Subcutaneous abdominal adipose tissue (tissue), 5 donors: ENCODE measurements around the gene SORBS2.

Experiments used
- H3K27ac ChIP-seq: one replicate; pipeline ENCODE4 v1.7.0; 2013; ENCODE audit warnings: low read depth, mild to moderate bottlenecking, inconsistent platforms, low read length, moderate library complexity
- H3K27me3 ChIP-seq, 5 donors: one replicate each; pipeline ENCODE4 v1.7.0; 2013; ENCODE audit warnings: low read length in 5 of 5, inconsistent platforms in 1 of 5; ENCODE audit not compliant: control insufficient read depth in 5 of 5, insufficient read depth in 4 of 5
- H3K36me3 ChIP-seq, 5 donors: one replicate each; pipeline ENCODE4 v1.7.0; 2013; ENCODE audit warnings: low read length in 5 of 5; ENCODE audit not compliant: control insufficient read depth in 5 of 5, insufficient read depth in 5 of 5
- H3K4me1 ChIP-seq, 5 donors: one replicate each; pipeline ENCODE4 v1.7.0; 2013; ENCODE audit warnings: low read length in 5 of 5, mild to moderate bottlenecking in 3 of 5, moderate library complexity in 1 of 5; ENCODE audit not compliant: control insufficient read depth in 5 of 5, insufficient read depth in 5 of 5
- H3K4me3 ChIP-seq, 5 donors: one replicate each; pipeline ENCODE4 v1.7.0; 2013; ENCODE audit warnings: low read length in 5 of 5, low read depth in 1 of 5
- H3K9ac ChIP-seq, 5 donors: one replicate each; pipeline ENCODE4 v1.7.0; 2013; ENCODE audit warnings: low read length in 5 of 5, mild to moderate bottlenecking in 4 of 5, moderate library complexity in 3 of 5
- H3K9me3 ChIP-seq, 5 donors: one replicate each; pipeline ENCODE4 v1.7.0; 2013; ENCODE audit warnings: low read length in 5 of 5; ENCODE audit not compliant: control insufficient read depth in 5 of 5
- donor health status: healthy.
- donor health status: healthy.
- donor health status: healthy.
- donor health status: healthy.
- donor health status: healthy.

Gene SORBS2

DNA sequence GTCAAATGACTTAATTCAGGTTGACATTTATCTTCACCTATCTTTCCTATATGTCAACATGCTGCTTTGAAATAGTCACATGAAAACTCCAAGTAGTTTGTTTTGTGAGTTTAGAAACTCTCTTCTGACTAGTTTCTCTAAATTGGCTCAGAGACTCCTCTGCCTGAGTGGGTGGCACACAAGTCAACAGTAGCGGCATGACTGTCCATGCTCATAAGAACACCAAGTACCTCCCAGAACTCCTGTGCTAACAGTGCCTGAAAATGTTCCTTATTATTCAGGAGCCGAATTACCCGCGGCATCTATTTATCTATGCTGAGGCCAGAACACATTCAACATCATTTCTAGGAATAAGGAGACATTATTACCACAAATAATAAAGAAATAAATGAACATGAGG lies 116.3 kb downstream of the SORBS2 start:
- Histone ChIP-seq H3K9me3 (no peaks in the 10 kb centered on the region), H3K4me1 (no peaks in the 10 kb centered on the region), H3K27me3 (no peaks in the 10 kb centered on the region), H3K36me3 (no peaks in the 10 kb centered on the region), H3K27ac (no peak overlapping the region), H3K4me3 (no peak overlapping the region), H3K9ac (no peak overlapping the region)

DNA sequence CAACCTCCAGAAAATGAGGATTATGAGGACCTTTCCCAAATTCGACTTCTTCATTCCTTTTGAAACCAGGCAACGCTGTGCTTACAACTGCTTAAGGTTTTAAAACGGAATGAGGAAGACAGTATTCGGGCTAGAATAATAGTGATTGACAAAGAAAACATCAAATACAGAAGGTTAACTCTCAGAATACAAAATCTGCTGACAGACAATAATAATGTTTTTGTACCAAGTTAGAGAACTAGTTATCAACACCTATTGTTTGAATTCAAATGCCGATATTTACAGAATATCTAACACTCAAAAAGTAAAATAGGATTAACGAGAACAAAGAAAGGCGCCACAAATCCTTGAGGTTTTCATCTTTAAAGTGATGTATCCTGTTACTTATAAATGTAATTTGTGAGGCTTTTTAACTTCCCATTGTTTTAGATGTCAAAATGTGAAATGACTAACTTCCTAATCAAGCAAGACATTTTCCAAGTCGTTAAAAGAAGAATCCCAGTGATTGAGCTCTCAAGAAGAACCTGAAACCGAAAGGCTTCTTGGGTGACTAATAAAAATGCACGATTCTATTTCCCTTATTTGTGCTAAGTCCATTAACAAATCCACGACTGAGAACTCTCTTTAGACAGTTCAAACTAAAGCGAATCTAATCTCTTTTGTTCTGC lies 118.3 kb downstream of the SORBS2 start:
- Histone ChIP-seq H3K9me3 (no peaks in the 10 kb centered on the region), H3K27ac (no peak overlapping the region), H3K4me1 (no peaks in the 10 kb centered on the region), H3K27me3 (no peaks in the 10 kb centered on the region), H3K4me3 (peak overlapping the region in 2 of 5 donors; percentile 12 to 30), H3K9ac (peak overlapping the region in 1 of 5 donors; percentile 6), H3K36me3 (no peaks in the 10 kb centered on the region)

DNA sequence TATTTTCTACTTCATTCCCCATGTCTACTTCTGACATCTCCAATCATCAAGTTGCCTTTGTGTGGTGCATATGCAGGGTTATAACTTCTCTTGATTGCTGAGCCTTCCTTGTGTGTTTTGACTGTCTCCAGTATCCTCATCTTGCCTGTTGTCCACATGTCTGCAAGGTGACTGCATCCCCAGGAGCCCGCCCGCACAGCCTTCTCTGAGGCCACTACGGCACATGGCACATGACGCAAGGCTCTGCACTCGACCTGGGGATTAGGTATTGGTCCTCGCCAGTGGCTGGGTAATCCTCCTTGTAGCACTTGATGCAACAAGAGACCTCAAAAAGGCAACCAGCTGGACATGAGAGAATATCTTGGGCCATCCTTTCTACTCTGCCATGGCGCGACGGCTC lies 122.6 kb downstream of the SORBS2 start:
- no peaks in the 10 kb centered on the region for H3K27me3 ChIP-seq
- H3K9me3 ChIP-seq = no peaks in the 10 kb centered on the region
- no peaks in the 10 kb centered on the region for H3K4me1 ChIP-seq
- H3K27ac ChIP-seq = no peak overlapping the region
- no peak overlapping the region for H3K4me3 ChIP-seq
- H3K9ac ChIP-seq = no peak overlapping the region
- H3K36me3 ChIP-seq = no peaks in the 10 kb centered on the region

GRCh38 chr4:185685804-185686203 lies 126.2 kb downstream of the SORBS2 start:
- Histone ChIP-seq H3K36me3 (no peaks in the 10 kb centered on the region), H3K27me3 (no peaks in the 10 kb centered on the region), H3K4me3 (no peak overlapping the region), H3K27ac (no peak overlapping the region), H3K9ac (no peak overlapping the region), H3K4me1 (no peaks in the 10 kb centered on the region), H3K9me3 (no peaks in the 10 kb centered on the region)

GRCh38 chr4:185683896-185684295 lies 128.1 kb downstream of the SORBS2 start:
- no peak overlapping the region for H3K27ac ChIP-seq
- no peaks in the 10 kb centered on the region for H3K27me3 ChIP-seq

GRCh38 chr4:185683222-185683621 lies 128.8 kb downstream of the SORBS2 start:
- no peak overlapping the region for H3K27ac ChIP-seq

More at GRCh38 chr4:185683896-185684295, 128.1 kb downstream of the SORBS2 start:
- Histone ChIP-seq H3K9me3 (no peaks in the 10 kb centered on the region), H3K4me1 (no peaks in the 10 kb centered on the region), H3K9ac (no peak overlapping the region), H3K4me3 (no peak overlapping the region), H3K36me3 (no peaks in the 10 kb centered on the region)

DNA sequence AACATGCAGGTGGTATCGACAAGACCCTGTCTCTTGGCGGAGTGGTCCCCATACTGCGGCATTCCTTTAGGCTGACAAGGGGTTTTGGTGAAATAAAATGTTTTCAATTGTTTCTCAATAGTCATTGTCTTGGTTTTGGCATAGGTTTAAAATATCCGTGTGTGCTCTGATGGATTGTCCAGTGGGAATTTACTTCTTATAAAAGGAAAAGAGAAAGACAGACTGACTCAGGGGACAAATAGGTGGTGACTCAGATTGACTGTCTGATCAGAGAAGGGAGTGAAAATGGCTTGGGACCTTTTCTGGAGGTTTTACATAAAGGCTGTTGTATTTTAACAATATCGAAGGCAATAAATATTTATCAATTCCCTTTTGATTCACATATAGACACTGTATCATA lies 129.8 kb downstream of the SORBS2 start:
- no peak overlapping the region for H3K4me3 ChIP-seq
- H3K27ac ChIP-seq = no peak overlapping the region
- no peaks in the 10 kb centered on the region for H3K4me1 ChIP-seq
- no peaks in the 10 kb centered on the region for H3K9me3 ChIP-seq
- H3K36me3 ChIP-seq = peaks cover 0 to under 1% (median 0%) of the 10 kb centered on the region in 5 donors
- H3K27me3 ChIP-seq = no peaks in the 10 kb centered on the region
- H3K9ac ChIP-seq = no peak overlapping the region

More at GRCh38 chr4:185683222-185683621, 128.8 kb downstream of the SORBS2 start:
- no peaks in the 10 kb centered on the region for H3K9me3 ChIP-seq
- H3K9ac ChIP-seq = no peak overlapping the region
- H3K36me3 ChIP-seq = no peaks in the 10 kb centered on the region
- no peaks in the 10 kb centered on the region for H3K27me3 ChIP-seq
- H3K4me1 ChIP-seq = no peaks in the 10 kb centered on the region
- H3K4me3 ChIP-seq = no peak overlapping the region

DNA sequence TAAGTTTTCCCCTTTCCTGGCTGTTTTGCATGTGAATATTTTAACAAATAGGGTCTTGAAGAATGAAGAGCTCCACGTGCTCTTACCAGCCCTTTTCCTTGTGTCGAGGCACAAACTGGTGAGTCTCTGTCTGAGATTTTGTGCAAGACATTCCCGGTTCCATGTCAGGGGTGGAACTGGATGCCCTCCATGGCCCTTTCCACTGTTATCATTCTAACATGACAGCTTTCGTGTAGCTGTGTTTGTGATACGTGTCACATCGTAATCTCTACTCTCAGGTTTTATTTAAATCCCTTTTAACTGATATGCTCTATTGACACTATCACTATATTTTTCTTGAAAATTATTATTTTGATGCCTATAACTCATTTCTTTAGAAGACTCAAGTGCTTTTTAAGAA lies 130.4 kb downstream of the SORBS2 start:
- no peak overlapping the region for H3K4me3 ChIP-seq
- peaks cover 0 to 5% (median 0%) of the 10 kb centered on the region in 5 donors for H3K36me3 ChIP-seq
- H3K4me1 ChIP-seq = no peaks in the 10 kb centered on the region
- no peak overlapping the region for H3K9ac ChIP-seq
- no peak overlapping the region for H3K27ac ChIP-seq
- H3K9me3 ChIP-seq = no peaks in the 10 kb centered on the region
- H3K27me3 ChIP-seq = no peaks in the 10 kb centered on the region

GRCh38 chr4:185680617-185681016 lies 131.4 kb downstream of the SORBS2 start:
- no peak overlapping the region for H3K9ac ChIP-seq
- H3K36me3 ChIP-seq = peaks cover 0 to 5% (median 0%) of the 10 kb centered on the region in 5 donors
- no peaks in the 10 kb centered on the region for H3K9me3 ChIP-seq
- H3K4me3 ChIP-seq = no peak overlapping the region
- no peaks in the 10 kb centered on the region for H3K4me1 ChIP-seq
- H3K27me3 ChIP-seq = no peaks in the 10 kb centered on the region
- no peak overlapping the region for H3K27ac ChIP-seq

GRCh38 chr4:185679523-185679922 lies 132.5 kb downstream of the SORBS2 start:
- Histone ChIP-seq H3K36me3 (peaks cover 0 to 7% (median 0%) of the 10 kb centered on the region in 5 donors), H3K9me3 (no peaks in the 10 kb centered on the region), H3K27me3 (peaks cover 0 to 2% (median 0%) of the 10 kb centered on the region in 5 donors), H3K9ac (no peak overlapping the region), H3K4me1 (no peaks in the 10 kb centered on the region), H3K4me3 (no peak overlapping the region), H3K27ac (no peak overlapping the region)
